Measurements from ENCODE around the gene CFDP1.

- TF ChIP-seq CTCF (IDR thresholded peaks at IDR 0.05), result no peak
- TF ChIP-seq POLR2A (IDR thresholded peaks at IDR 0.05), result no peak
These were observed 136.7 kb downstream of the CFDP1 start for GRCh38 chr16:75296606-75297005.
